Endothelial cell of umbilical vein (primary cell): ENCODE results near the gene SEZ6L. TPM values are rescaled to one million over a fixed set of nuclear protein-coding genes. Genes with fewer than 3 reads are reported as not detected.

Experiments used
- BruUV-seq: library from RNA; stranded (reverse); fragments of 400-500 nt; replicated peaks from 2 replicates; lab custom pipeline; 2021; lab: Mats Ljungman, UMichigan
- CTCF ChIA-PET: fragments of 300-600, 350-600 bp; sonication (Branson Sonifier 250); formaldehyde crosslinking; loops from one replicate; lab custom pipeline; 2021; ENCODE audit warnings: antibody characterized with exemption, inconsistent platforms; lab: Charles Lee
- POLR2A ChIA-PET: fragments of 300-600, 350-600 bp; sonication (Branson Sonifier 250); formaldehyde crosslinking; loops from one replicate; lab custom pipeline; 2021; ENCODE audit warnings: antibody characterized with exemption, inconsistent platforms; lab: Charles Lee
- DNase-seq: peaks from one replicate; pipeline ENCODE4 v3.0.0-alpha.2; 2011; ENCODE audit warnings: low read depth, low spot score
- FAIRE-seq: peaks from 2 replicates; lab custom pipeline; 2011; peaks lifted over from hg19 to GRCh38; lab: Jason Lieb, UNC
- H2AFZ ChIP-seq: 2 replicates; pipeline ENCODE4 v1.6.0; 2012; ENCODE audit warnings: low read depth, low read length, control low read depth, inconsistent platforms
- H3K27ac ChIP-seq: 2 replicates; pipeline ENCODE4 v1.5.1; 2011; ENCODE audit warnings: low read depth, mild to moderate bottlenecking, control low read depth, low read length, moderate library complexity; ENCODE audit not compliant: insufficient read depth
- H3K27me3 ChIP-seq, 2 experiments: 2 replicates each; pipeline versions ENCODE4 v1.6.0 to v1.6.1; 2011; ENCODE audit warnings: low read length in 2 of 2, mixed read lengths in 1 of 2; ENCODE audit not compliant: control insufficient read depth in 2 of 2, insufficient read depth in 2 of 2
- H3K36me3 ChIP-seq, 2 experiments: 2 replicates in 1 of 2; 3 replicates in 1 of 2; pipeline ENCODE4 v1.5.1; 2011; ENCODE audit warnings: low read length in 2 of 2, mild to moderate bottlenecking in 1 of 2, moderate library complexity in 1 of 2; ENCODE audit not compliant: control insufficient read depth in 2 of 2, insufficient read depth in 2 of 2; ENCODE audit errors: extremely low read depth in 1 of 2
- H3K4me1 ChIP-seq: 3 replicates; pipeline ENCODE4 v1.5.1; 2011; ENCODE audit warnings: mild to moderate bottlenecking, low read length; ENCODE audit not compliant: control insufficient read depth, insufficient read depth; ENCODE audit errors: extremely low read depth
- H3K4me2 ChIP-seq: 2 replicates; pipeline ENCODE4 v1.6.1; 2011; ENCODE audit warnings: low read length, control low read depth, mixed read lengths; ENCODE audit not compliant: insufficient read depth
- H3K4me3 ChIP-seq, 3 experiments: fragments of 200-600 bp in 1 of 3; sonication (generic), shearing (Covaris generic) in 1 of 3; replicated peaks in 1 of 3; 2 replicates each; pipeline ENCODE4 v1.5.1; 2011 to 2016; ENCODE audit warnings: control low read depth in 3 of 3, low read length in 3 of 3, mild to moderate bottlenecking in 2 of 3, inconsistent platforms in 1 of 3, low read depth in 1 of 3, moderate library complexity in 1 of 3; ENCODE audit not compliant: insufficient read depth in 1 of 3
- H3K79me2 ChIP-seq: 2 replicates; pipeline ENCODE4 v1.6.0; 2012; ENCODE audit warnings: low read length, inconsistent platforms; ENCODE audit not compliant: control insufficient read depth, insufficient read depth
- H3K9ac ChIP-seq: replicated peaks from 2 replicates; pipeline ENCODE3; 2011; ENCODE audit warnings: low read length, control low read depth; ENCODE audit not compliant: insufficient read depth; ENCODE audit errors: extremely low read depth
- H3K9me1 ChIP-seq: replicated peaks from 3 replicates; pipeline ENCODE4 v1.6.0; 2011; ENCODE audit warnings: mild to moderate bottlenecking, low read length; ENCODE audit not compliant: control insufficient read depth, insufficient read depth; ENCODE audit errors: extremely low read depth
- H3K9me3 ChIP-seq: replicated peaks from 2 replicates; pipeline ENCODE4 v1.5.1; 2012; ENCODE audit warnings: low read length, inconsistent platforms; ENCODE audit not compliant: control insufficient read depth, insufficient read depth
- H4K20me1 ChIP-seq: replicated peaks from 2 replicates; pipeline ENCODE3; 2011; ENCODE audit warnings: mild to moderate bottlenecking, low read length; ENCODE audit not compliant: control insufficient read depth, insufficient read depth; ENCODE audit errors: extremely low read depth
- EZH2 ChIP-seq: IDR thresholded peaks from 2 replicates; pipeline ENCODE4 v1.6.1; 2012; ENCODE audit warnings: borderline replicate concordance, low read depth, mild to moderate bottlenecking, moderate library complexity, low read length, inconsistent platforms; ENCODE audit not compliant: severe bottlenecking
- FOS ChIP-seq: IDR thresholded peaks from 2 replicates; pipeline ENCODE4 v1.6.1; 2011; ENCODE audit warnings: mild to moderate bottlenecking, low read length, moderate library complexity, borderline replicate concordance; ENCODE audit not compliant: insufficient read depth
- GATA2 ChIP-seq: IDR thresholded peaks from 2 replicates; pipeline ENCODE4 v1.7.0; 2011; ENCODE audit warnings: low read depth, mild to moderate bottlenecking, moderate library complexity, mixed read lengths, low read length; ENCODE audit not compliant: insufficient read length, insufficient read depth
- JUN ChIP-seq: IDR thresholded peaks from 2 replicates; pipeline ENCODE4 v1.6.1; 2011; ENCODE audit warnings: borderline replicate concordance, low read depth; ENCODE audit not compliant: insufficient read length, insufficient read depth
- MYC ChIP-seq: IDR thresholded peaks from one replicate; pipeline ENCODE4 v1.6.1; 2011; ENCODE audit warnings: mild to moderate bottlenecking, low read depth, low read length
- POLR2A ChIP-seq: IDR thresholded peaks from 2 replicates; pipeline ENCODE4 v1.6.1; 2012; ENCODE audit warnings: low read depth, mild to moderate bottlenecking, control low read depth, low read length
- POLR2AphosphoS5 ChIP-seq: IDR thresholded peaks from 2 replicates; pipeline ENCODE4 v1.6.1; 2012; ENCODE audit warnings: low read depth, mild to moderate bottlenecking, control low read depth, low read length, moderate library complexity; ENCODE audit not compliant: insufficient read depth
- dilution Hi-C: fragments of 300-500 bp; cut with MboI; formaldehyde crosslinking; loops from one replicate; pipeline ENCODE4 v1.15.0; 2019; ENCODE audit warnings: low sequenced_read_pairs; ENCODE audit not compliant: extremely low pct_ligation_motif_present
- intact Hi-C: fragments of 100-400 bp; cut with micrococcal nuclease; formaldehyde crosslinking; loops from one replicate; pipeline ENCODE4 v1.10.0; 2022
- polyA plus RNA-seq, 4 experiments: library from polyadenylated mRNA; depleted of rRNA in 3 of 4; stranded (reverse) in 3 of 4; unstranded in 1 of 4; fragments of >200 nt; gene quantifications; 2 replicates each; pipeline versions ENCODE4 v1.2.1 to v1.2.3, GENCODE V29; 2011 to 2012; ENCODE audit warnings: missing spikeins in 1 of 4
- total RNA-seq: library from RNA; stranded (reverse); gene quantifications from 2 replicates; pipeline ENCODE4 v1.2.3, GENCODE V29; 2021
- TF ChIP-seq, protein P1 (sequence below): IDR thresholded peaks from 2 replicates; pipeline ENCODE4 v1.6.1; 2011; ENCODE audit not compliant: insufficient read depth, insufficient read length
- TF ChIP-seq, protein P2 (sequence below), 2 donors: IDR thresholded peaks; 1 replicate in 1 of 2; 2 replicates in 1 of 2; pipeline ENCODE4 v1.5.1; 2011; ENCODE audit warnings: low read length in 2 of 2, mild to moderate bottlenecking in 2 of 2, moderate library complexity in 2 of 2, control low read depth in 1 of 2, inconsistent platforms in 1 of 2, low read depth in 1 of 2; ENCODE audit not compliant: insufficient read depth in 1 of 2; ENCODE audit errors: extremely low read depth in 1 of 2

The SEZ6L gene
- total and polyA plus RNA-seq, 2 donors (not counting 3 experiments of a cell fraction or from before 2014, with no cell fraction given) = not detected

DNA sequence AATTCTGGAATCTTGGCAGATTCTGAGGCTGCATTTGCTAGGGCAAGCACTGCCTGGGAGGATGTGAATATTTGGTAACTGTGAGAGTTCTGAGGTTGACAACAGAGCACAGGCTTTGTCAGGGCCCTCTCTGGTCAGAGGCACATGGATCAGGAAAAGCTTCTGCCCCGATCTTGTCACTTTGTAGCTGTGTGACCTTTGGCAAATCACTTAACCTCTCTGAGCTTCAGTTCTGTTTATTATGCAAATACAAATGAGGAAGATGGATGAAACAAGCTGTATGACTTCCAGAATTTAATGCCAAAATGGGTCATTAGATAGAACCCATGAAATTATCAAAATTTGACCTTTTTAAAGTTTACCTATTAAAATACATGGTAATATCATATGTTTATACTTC is 94.9 kb downstream of the SEZ6L start:
- dilution Hi-C loops = no loop called here

More for the DNA sequence above, 94.9 kb downstream of the SEZ6L start:
- no peaks in the 10 kb centered on the region for H3K4me1 ChIP-seq
- DNase-seq = no peak
- H3K9me1 ChIP-seq = no peaks in the 10 kb centered on the region
- H3K27ac ChIP-seq = no peak overlapping the region
- no peak overlapping the region for H2AFZ ChIP-seq
- FAIRE-seq = no peak
- TF ChIP-seq POLR2AphosphoS5 = no peak
- no peak for TF ChIP-seq FOS
- no peak for TF ChIP-seq EZH2
- no peak for TF ChIP-seq JUN
- no peak for TF ChIP-seq POLR2A
- TF ChIP-seq, protein P1, sequence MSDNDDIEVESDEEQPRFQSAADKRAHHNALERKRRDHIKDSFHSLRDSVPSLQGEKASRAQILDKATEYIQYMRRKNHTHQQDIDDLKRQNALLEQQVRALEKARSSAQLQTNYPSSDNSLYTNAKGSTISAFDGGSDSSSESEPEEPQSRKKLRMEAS = no peak
- no peak for TF ChIP-seq MYC
- TF ChIP-seq, protein P2, sequence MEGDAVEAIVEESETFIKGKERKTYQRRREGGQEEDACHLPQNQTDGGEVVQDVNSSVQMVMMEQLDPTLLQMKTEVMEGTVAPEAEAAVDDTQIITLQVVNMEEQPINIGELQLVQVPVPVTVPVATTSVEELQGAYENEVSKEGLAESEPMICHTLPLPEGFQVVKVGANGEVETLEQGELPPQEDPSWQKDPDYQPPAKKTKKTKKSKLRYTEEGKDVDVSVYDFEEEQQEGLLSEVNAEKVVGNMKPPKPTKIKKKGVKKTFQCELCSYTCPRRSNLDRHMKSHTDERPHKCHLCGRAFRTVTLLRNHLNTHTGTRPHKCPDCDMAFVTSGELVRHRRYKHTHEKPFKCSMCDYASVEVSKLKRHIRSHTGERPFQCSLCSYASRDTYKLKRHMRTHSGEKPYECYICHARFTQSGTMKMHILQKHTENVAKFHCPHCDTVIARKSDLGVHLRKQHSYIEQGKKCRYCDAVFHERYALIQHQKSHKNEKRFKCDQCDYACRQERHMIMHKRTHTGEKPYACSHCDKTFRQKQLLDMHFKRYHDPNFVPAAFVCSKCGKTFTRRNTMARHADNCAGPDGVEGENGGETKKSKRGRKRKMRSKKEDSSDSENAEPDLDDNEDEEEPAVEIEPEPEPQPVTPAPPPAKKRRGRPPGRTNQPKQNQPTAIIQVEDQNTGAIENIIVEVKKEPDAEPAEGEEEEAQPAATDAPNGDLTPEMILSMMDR (IDR thresholded peaks at IDR 0.05; ENCODE audit: extremely low read depth in 1 of 2, insufficient read depth in 1 of 2, low read depth in 1 of 2, low read length in 2 of 2) = no peak
- TF ChIP-seq GATA2 = no peak
- no TSS peak for BruUV-seq
- no peaks in the 10 kb centered on the region for H3K9me3 ChIP-seq
- H3K9ac ChIP-seq = no peak overlapping the region
- H3K4me2 ChIP-seq = no peak overlapping the region
- POLR2A ChIA-PET = no interaction called here
- CTCF ChIA-PET = no interaction called here
- no peaks in the 10 kb centered on the region for H3K27me3 ChIP-seq
- no peak overlapping the region for H3K4me3 ChIP-seq
- intact Hi-C loops = no loop called here
- no peaks in the 10 kb centered on the region for H3K36me3 ChIP-seq
- no peaks in the 10 kb centered on the region for H4K20me1 ChIP-seq
- H3K79me2 ChIP-seq = no peaks in the 10 kb centered on the region
